ENCODE measurements around the gene IPO7. TPM values are rescaled to one million over a fixed set of nuclear protein-coding genes. Genes with fewer than 3 reads are reported as not detected.

Gene IPO7
- polyA plus RNA-seq, 2 donors, result 18.2 to 27.2 TPM

DNA sequence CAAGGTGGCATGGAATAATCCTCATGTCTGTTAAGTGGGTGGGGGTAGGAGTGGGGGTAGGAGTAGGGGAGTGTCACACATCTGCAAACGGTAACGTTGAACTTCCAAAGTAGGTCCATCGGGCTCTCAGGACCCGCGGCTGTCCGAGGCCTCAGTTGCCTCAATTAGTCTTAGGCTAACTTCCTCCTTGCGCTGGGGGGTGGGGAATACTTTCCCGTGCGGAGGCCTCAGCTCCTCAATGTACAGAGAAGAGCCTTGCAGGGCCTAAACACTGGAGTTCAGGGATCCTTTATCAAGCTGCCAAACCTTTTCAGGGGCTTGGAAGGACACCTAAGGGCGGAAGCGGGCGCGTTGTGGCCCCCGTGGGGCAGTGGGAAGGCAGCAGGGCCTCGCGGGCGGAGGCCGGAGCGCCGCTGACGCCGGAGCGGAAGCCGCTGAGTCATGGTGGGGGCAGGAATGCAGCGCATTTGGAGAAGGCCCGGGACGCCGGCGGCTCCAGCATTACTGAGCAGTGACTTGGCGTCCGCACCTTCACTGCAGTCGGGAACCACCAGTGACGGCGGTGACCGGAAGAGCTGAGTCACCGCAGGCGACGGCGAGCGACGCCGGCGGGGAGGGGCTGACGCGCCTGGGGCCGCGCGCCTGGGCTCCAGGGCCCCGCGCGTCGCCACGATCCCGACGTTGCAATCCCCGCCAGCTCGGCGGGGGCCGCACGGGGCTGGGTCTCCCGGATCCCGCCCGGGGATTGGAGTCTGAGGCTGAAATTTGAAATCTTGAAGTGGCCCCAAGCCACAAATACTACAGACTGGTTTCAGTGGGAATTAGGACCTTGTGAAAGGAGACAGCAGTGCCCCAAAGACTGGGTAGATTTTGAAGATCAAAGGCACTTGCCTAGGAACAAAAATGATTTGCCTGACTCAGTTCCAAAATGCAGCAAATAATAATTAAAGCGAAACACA lies 20.2 kb upstream of the IPO7 start:
- no peaks in the 10 kb centered on the region for H3K36me3 ChIP-seq (ENCODE audit: control insufficient read depth in 2 of 2, insufficient read depth in 2 of 2, low read length in 1 of 2)
- peaks cover 0 to 3% of the 10 kb centered on the region in 2 donors for H3K4me1 ChIP-seq (ENCODE audit: control insufficient read depth in 2 of 2, insufficient read depth in 2 of 2, low read length in 1 of 2)
- 3 to 4% methylated on average over 64 of the region's 64 CpGs for WGBS, 2 donors
- no peaks in the 10 kb centered on the region for H3K27me3 ChIP-seq (ENCODE audit: control insufficient read depth in 1 of 2, insufficient read depth in 2 of 2, low read length in 2 of 2)
- H3K27ac ChIP-seq (ENCODE audit: low read depth in 2 of 2, low read length in 1 of 2), result peak overlapping the region; percentile 98 to 99
- no peaks in the 10 kb centered on the region for H3K9me3 ChIP-seq (ENCODE audit: control insufficient read depth in 2 of 2, insufficient read depth in 1 of 2, low read depth in 1 of 2, low read length in 1 of 2)
- peak overlapping the region; percentile 37 for H3K4me3 ChIP-seq (ENCODE audit: low read depth in 1 of 2, low read length in 2 of 2)

DNA sequence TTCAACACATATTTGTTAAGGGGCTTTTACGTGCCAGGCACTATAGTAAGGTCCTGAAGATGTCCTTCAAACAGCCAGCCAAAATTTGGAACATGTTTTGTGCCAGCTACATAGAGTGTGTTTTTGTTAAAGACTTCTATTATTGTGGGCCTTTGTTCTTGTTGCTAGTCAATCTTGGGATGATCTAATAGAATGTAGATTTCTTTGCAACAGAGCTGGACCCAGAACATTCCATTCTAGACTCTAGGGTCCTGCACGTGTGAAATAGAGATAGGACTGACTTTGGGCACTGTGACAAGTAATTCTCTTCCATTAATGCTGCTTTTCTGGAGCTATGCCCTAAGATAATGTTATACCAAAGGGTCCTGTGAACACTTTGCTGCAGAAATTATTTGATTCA lies 16.9 kb upstream of the IPO7 start:
- H3K27ac ChIP-seq (ENCODE audit: low read depth in 2 of 2, low read length in 1 of 2), result no peak overlapping the region
- no peaks in the 10 kb centered on the region for H3K27me3 ChIP-seq (ENCODE audit: control insufficient read depth in 1 of 2, insufficient read depth in 2 of 2, low read length in 2 of 2)
- H3K4me1 ChIP-seq (ENCODE audit: control insufficient read depth in 2 of 2, insufficient read depth in 2 of 2, low read length in 1 of 2), result peaks cover 0 to 3% of the 10 kb centered on the region in 2 donors
- H3K4me3 ChIP-seq (ENCODE audit: low read depth in 1 of 2, low read length in 2 of 2), result no peak overlapping the region
- WGBS, 2 donors, result 48 to 49% methylated on average over 2 of the region's 2 CpGs
- H3K9me3 ChIP-seq (ENCODE audit: control insufficient read depth in 2 of 2, insufficient read depth in 1 of 2, low read depth in 1 of 2, low read length in 1 of 2), result no peaks in the 10 kb centered on the region
- no peaks in the 10 kb centered on the region for H3K36me3 ChIP-seq (ENCODE audit: control insufficient read depth in 2 of 2, insufficient read depth in 2 of 2, low read length in 1 of 2)

DNA sequence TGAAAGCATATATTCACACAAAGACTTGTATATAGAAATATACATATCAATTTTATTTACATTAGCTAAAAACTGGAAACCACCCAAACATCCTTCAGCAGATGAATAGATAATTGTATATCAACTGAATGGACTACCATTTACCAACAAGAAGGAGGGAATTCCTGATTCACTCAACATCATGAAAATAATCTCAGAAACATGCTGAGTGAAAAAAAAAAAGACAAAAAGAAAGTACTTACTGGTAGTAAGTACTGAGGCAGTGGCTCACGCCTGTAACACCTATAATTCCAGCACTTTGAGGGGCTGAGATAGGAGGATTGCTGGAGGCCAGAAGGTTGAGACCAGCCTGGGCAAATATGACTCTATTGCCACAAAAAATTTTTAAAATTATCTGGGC lies 7.4 kb upstream of the IPO7 start:
- WGBS, 2 donors, result 82 to 85% methylated on average over 1 of the region's 1 CpG

DNA sequence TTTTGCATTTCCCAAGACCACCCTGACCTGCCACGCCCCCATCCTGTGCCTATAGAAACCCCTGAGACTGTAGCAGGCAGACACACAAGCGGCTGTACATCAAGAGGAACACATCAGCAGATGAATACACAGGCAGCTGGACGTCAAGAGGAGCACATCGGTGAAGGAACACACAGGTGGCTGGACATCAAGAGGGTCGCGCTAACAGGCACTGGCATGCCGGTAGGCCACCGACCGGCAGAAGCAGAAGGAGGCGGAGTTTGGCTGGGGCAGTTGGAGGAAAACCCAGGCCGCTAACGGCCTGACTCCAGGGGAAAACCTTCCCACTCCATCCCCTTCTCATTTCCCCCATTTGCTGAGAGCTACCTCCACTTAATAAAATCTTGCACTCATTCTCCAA lies 5.4 kb upstream of the IPO7 start:
- H3K4me3 ChIP-seq (ENCODE audit: low read depth in 1 of 2, low read length in 2 of 2), result no peak overlapping the region
- WGBS, 2 donors, result 86 to 88% methylated on average over 12 of the region's 12 CpGs
- no peak overlapping the region for H3K27ac ChIP-seq (ENCODE audit: low read depth in 2 of 2, low read length in 1 of 2)
- no peaks in the 10 kb centered on the region for H3K4me1 ChIP-seq (ENCODE audit: control insufficient read depth in 2 of 2, insufficient read depth in 2 of 2, low read length in 1 of 2)
- no peaks in the 10 kb centered on the region for H3K36me3 ChIP-seq (ENCODE audit: control insufficient read depth in 2 of 2, insufficient read depth in 2 of 2, low read length in 1 of 2)
- no peaks in the 10 kb centered on the region for H3K27me3 ChIP-seq (ENCODE audit: control insufficient read depth in 1 of 2, insufficient read depth in 2 of 2, low read length in 2 of 2)
- H3K9me3 ChIP-seq (ENCODE audit: control insufficient read depth in 2 of 2, insufficient read depth in 1 of 2, low read depth in 1 of 2, low read length in 1 of 2), result no peaks in the 10 kb centered on the region

More for the DNA sequence above, 7.4 kb upstream of the IPO7 start:
- H3K4me1 ChIP-seq (ENCODE audit: control insufficient read depth in 2 of 2, insufficient read depth in 2 of 2, low read length in 1 of 2), result no peaks in the 10 kb centered on the region
- no peak overlapping the region for H3K27ac ChIP-seq (ENCODE audit: low read depth in 2 of 2, low read length in 1 of 2)
- H3K27me3 ChIP-seq (ENCODE audit: control insufficient read depth in 1 of 2, insufficient read depth in 2 of 2, low read length in 2 of 2), result no peaks in the 10 kb centered on the region
- no peaks in the 10 kb centered on the region for H3K9me3 ChIP-seq (ENCODE audit: control insufficient read depth in 2 of 2, insufficient read depth in 1 of 2, low read depth in 1 of 2, low read length in 1 of 2)
- no peaks in the 10 kb centered on the region for H3K36me3 ChIP-seq (ENCODE audit: control insufficient read depth in 2 of 2, insufficient read depth in 2 of 2, low read length in 1 of 2)
- no peak overlapping the region for H3K4me3 ChIP-seq (ENCODE audit: low read depth in 1 of 2, low read length in 2 of 2)

DNA sequence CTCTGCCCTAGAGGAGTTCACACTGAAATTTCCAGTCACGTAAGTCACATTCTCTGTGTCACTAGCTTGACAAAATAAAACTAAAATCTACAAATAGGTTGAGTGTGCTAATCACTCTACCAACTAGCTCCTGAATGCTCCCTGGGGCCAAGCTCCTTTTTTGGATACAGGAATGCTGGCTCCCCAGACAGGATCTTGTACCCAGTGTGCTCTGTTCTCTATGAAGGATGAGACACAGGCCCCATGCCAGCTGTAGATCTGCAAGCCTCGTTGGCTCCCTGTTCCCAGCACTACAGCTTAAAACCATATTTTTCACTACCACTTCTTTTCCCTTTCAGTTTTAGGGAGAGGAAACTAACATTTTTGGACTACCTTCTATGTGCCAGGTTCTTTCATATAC lies 3.7 kb upstream of the IPO7 start:
- Histone ChIP-seq H3K9me3 (ENCODE audit: control insufficient read depth in 2 of 2, insufficient read depth in 1 of 2, low read depth in 1 of 2, low read length in 1 of 2) (no peaks in the 10 kb centered on the region), H3K4me3 (ENCODE audit: low read depth in 1 of 2, low read length in 2 of 2) (no peak overlapping the region), H3K27me3 (ENCODE audit: control insufficient read depth in 1 of 2, insufficient read depth in 2 of 2, low read length in 2 of 2) (no peaks in the 10 kb centered on the region), H3K36me3 (ENCODE audit: control insufficient read depth in 2 of 2, insufficient read depth in 2 of 2, low read length in 1 of 2) (no peaks in the 10 kb centered on the region), H3K4me1 (ENCODE audit: control insufficient read depth in 2 of 2, insufficient read depth in 2 of 2, low read length in 1 of 2) (no peaks in the 10 kb centered on the region), H3K27ac (ENCODE audit: low read depth in 2 of 2, low read length in 1 of 2) (peak overlapping the region in 1 of 2 donors; percentile 16)
- 45% methylated on average over 2 of the region's 2 CpGs for WGBS, 2 donors

DNA sequence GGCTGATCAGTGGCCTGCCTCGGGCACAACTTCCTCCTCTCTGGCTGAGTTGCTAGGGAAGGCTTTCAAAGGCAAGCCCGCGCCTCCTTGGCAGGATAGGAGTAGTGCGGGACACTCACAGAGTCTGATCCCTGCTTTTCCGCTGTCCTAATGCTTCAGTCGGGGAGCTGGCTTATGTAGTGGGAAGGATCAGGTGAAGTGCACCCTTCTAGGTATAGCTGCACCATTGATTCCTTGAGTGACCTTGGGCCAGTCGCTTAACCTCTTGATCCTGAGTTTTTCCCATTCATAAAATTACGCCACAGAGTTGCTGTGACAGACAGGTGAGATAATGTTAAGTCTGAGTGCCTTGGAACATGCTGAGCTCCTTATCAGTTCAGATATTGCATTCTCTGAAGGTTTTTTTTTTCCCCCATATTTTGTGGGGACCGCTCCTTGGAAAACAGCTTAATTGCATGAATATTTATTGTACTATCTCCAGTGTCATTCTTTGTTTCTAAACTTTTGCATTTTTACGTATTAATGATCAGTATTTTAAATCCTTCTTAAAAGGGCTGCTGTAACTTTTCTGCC lies 961 bp downstream of the IPO7 start:
- no peaks in the 10 kb centered on the region for H3K9me3 ChIP-seq (ENCODE audit: control insufficient read depth in 2 of 2, insufficient read depth in 1 of 2, low read depth in 1 of 2, low read length in 1 of 2)
- H3K4me3 ChIP-seq (ENCODE audit: low read depth in 1 of 2, low read length in 2 of 2), result peak overlapping the region; percentile 98 to 100
- no peaks in the 10 kb centered on the region for H3K4me1 ChIP-seq (ENCODE audit: control insufficient read depth in 2 of 2, insufficient read depth in 2 of 2, low read length in 1 of 2)
- 6 to 7% methylated on average over 10 of the region's 10 CpGs for WGBS, 2 donors
- H3K27me3 ChIP-seq (ENCODE audit: control insufficient read depth in 1 of 2, insufficient read depth in 2 of 2, low read length in 2 of 2), result no peaks in the 10 kb centered on the region
- H3K36me3 ChIP-seq (ENCODE audit: control insufficient read depth in 2 of 2, insufficient read depth in 2 of 2, low read length in 1 of 2), result no peaks in the 10 kb centered on the region
- H3K27ac ChIP-seq (ENCODE audit: low read depth in 2 of 2, low read length in 1 of 2), result peak overlapping the region; percentile 98

DNA sequence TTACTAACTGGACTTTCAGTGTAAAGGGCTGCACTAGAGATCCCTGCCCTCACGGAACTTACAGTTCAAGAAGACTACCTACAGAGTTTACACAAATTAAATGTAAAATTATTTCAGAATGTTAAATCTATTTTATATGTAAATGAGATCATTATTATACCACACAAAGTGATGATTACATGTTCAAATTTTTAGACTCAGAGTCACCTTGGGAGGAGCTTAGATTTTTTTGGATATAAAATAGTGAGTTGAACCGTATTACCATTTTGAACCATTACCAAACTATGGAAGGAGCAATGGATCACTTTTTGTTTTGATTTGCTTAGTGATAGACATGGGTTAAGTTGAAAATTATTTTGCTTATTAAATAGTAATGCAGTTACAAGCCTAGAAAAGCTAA lies 1.6 kb downstream of the IPO7 start:
- H3K4me1 ChIP-seq (ENCODE audit: control insufficient read depth in 2 of 2, insufficient read depth in 2 of 2, low read length in 1 of 2), result no peaks in the 10 kb centered on the region
- H3K27ac ChIP-seq (ENCODE audit: low read depth in 2 of 2, low read length in 1 of 2), result no peak overlapping the region
- H3K4me3 ChIP-seq (ENCODE audit: low read depth in 1 of 2, low read length in 2 of 2), result peak overlapping the region in 1 of 2 donors; percentile 98
- 42 to 51% methylated on average over 2 of the region's 2 CpGs for WGBS, 2 donors
- no peaks in the 10 kb centered on the region for H3K27me3 ChIP-seq (ENCODE audit: control insufficient read depth in 1 of 2, insufficient read depth in 2 of 2, low read length in 2 of 2)
- no peaks in the 10 kb centered on the region for H3K36me3 ChIP-seq (ENCODE audit: control insufficient read depth in 2 of 2, insufficient read depth in 2 of 2, low read length in 1 of 2)
- no peaks in the 10 kb centered on the region for H3K9me3 ChIP-seq (ENCODE audit: control insufficient read depth in 2 of 2, insufficient read depth in 1 of 2, low read depth in 1 of 2, low read length in 1 of 2)

DNA sequence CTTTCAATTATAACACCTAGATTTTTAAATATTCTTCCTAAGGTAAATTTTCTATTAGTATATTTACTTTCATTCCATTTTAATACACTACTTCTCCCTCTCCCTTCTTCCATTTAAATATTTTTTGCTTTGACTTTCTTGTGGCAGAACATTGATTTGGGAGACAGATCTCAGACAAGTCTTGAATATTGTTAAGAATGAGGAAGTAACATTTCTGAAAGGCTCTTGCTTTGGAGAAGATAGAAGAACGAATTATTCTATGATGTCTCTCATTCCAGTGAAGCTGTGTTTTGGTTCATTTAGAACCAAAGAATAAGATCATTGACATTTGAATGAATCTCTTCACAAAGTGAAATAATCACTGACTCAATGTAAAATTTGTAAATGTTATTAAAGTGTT lies 2.4 kb downstream of the IPO7 start:
- Histone ChIP-seq H3K36me3 (ENCODE audit: control insufficient read depth in 2 of 2, insufficient read depth in 2 of 2, low read length in 1 of 2) (peaks cover 0 to 2% of the 10 kb centered on the region in 2 donors), H3K27ac (ENCODE audit: low read depth in 2 of 2, low read length in 1 of 2) (no peak overlapping the region), H3K9me3 (ENCODE audit: control insufficient read depth in 2 of 2, insufficient read depth in 1 of 2, low read depth in 1 of 2, low read length in 1 of 2) (no peaks in the 10 kb centered on the region), H3K27me3 (ENCODE audit: control insufficient read depth in 1 of 2, insufficient read depth in 2 of 2, low read length in 2 of 2) (no peaks in the 10 kb centered on the region), H3K4me3 (ENCODE audit: low read depth in 1 of 2, low read length in 2 of 2) (no peak overlapping the region), H3K4me1 (ENCODE audit: control insufficient read depth in 2 of 2, insufficient read depth in 2 of 2, low read length in 1 of 2) (no peaks in the 10 kb centered on the region)
- WGBS, 2 donors, result 21 to 42% methylated on average over 1 of the region's 1 CpG

DNA sequence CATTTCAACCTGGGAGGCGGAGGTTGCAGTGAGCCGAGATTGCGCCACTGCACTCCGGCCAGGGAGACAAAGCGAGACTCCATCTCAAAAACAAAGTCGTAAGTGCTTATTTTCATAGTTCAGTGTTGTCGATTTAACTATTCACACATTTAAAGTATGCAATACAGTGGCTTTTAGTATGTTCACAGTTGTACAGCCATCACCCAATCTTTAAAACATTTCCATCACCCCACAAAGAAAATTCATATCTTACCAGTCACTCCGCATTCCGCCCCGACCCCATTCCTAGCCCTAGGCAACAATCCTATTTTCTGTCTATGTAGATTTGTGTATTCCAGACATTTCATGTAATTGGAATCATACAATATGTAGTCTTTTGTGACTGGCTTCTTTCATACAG lies 11.9 kb downstream of the IPO7 start:
- WGBS, 2 donors, result 89 to 91% methylated on average over 10 of the region's 10 CpGs
- no peaks in the 10 kb centered on the region for H3K27me3 ChIP-seq (ENCODE audit: control insufficient read depth in 1 of 2, insufficient read depth in 2 of 2, low read length in 2 of 2)
- no peak overlapping the region for H3K4me3 ChIP-seq (ENCODE audit: low read depth in 1 of 2, low read length in 2 of 2)
- H3K9me3 ChIP-seq (ENCODE audit: control insufficient read depth in 2 of 2, insufficient read depth in 1 of 2, low read depth in 1 of 2, low read length in 1 of 2), result no peaks in the 10 kb centered on the region
- peaks cover 0 to 2% of the 10 kb centered on the region in 2 donors for H3K36me3 ChIP-seq (ENCODE audit: control insufficient read depth in 2 of 2, insufficient read depth in 2 of 2, low read length in 1 of 2)
- H3K4me1 ChIP-seq (ENCODE audit: control insufficient read depth in 2 of 2, insufficient read depth in 2 of 2, low read length in 1 of 2), result no peaks in the 10 kb centered on the region
- H3K27ac ChIP-seq (ENCODE audit: low read depth in 2 of 2, low read length in 1 of 2), result no peak overlapping the region
